Activated T-cell treated with anti-CD3 and anti-CD28 coated beads, Interleukin-2, amount 50 U/mL, for 48 hours (primary cell): ENCODE data around the gene SECISBP2.

Source experiments
- DNase-seq, 2 experiments: peaks; one replicate each; pipeline ENCODE4 v3.0.0-alpha.2; 2020

SECISBP2 gene

DNA sequence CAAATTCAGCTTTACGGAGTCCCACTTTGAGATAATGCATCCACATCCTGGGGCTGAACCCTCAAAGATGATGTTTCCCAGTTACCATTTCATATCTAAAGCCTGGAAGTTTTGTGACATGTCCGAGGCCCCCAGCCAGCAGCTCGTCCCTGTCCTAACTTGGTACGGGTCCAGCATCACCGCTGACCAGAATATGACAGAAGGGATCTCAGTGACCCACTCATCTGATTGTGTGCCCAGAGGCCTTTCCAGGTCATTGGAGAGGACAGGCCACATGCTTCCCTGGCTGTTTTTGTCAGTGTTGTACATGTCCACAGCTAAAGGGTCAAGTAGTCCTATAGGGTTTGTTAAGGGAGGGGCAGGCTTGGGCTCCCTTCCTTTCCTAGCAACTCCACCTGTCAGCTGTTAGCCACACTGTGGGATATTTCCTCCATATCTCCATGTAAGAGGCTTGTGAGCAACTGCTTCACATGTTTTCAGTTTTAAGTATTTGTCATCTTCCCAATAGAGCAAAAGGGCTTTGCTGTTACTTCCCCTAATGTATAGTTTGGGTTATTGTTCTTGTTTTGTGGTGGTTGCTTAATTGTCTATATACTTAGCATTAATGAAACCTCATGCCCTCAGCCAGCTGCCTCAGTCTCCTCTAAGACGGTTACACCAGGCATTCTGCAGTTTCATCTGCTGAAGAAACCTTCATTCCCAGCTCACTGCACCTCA lies 33.4 kb downstream of the SECISBP2 start:
- DNase-seq = no peak

GRCh38 chr9:89352451-89352850 lies 34.2 kb downstream of the SECISBP2 start:
- DNase-seq = no peak

DNA sequence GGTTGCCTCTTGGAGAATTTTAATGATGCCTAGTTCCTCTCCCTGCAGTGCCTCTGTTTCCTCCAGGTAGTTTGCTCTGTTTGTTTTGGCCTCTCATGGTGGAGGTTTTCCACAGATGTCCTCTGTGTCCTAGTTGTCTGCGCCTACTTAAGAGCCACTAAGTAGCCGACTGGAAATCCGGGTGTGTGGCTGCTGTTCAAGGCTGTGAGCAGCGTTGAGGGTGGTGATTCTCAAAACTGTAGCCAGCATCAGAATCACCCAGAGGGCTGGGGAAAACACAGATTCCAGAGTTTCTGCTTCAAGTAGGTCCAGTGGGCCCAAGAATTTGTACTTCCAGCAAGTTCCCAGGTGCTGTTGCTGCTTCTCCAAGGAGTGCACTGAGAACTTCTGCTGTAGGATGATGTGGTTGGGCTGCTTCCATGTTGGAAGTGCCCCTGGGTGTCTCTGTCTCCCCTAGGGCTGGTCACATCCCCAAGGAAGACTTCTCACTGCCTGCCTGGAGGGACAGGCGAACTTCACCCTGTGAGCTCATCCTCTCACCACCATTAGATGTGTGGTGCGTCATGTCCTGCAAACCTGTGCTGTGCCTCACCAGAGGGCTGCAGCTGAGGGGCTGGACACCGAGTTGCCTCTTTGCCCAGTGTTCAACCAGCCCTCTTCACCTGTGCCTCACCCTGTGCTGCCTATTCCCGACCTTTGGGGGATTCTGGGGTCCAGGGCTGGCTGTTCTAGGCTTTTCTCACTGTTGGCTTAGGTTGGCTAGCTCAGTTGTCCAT lies 34.8 kb downstream of the SECISBP2 start:
- no peak for DNase-seq

DNA sequence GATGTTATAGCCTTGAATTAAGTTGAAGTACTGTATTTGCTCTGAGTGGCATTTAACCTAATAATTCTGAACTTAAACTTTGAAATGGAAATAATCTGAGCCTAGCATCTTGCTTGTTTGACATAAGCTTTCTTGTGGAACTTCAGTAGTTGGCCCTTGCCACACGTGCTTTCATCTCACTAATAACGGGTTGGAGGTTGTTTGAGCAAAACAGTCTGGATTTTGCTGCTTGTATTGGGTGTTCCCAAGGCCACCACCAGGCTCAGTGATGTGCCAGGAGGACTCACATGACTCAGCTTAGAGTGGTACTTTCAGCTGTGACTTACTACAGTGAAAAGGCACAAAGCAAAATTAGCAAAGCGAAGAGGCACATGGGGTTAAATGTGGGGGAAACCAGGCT lies 35.7 kb downstream of the SECISBP2 start:
- no peak for DNase-seq

DNA sequence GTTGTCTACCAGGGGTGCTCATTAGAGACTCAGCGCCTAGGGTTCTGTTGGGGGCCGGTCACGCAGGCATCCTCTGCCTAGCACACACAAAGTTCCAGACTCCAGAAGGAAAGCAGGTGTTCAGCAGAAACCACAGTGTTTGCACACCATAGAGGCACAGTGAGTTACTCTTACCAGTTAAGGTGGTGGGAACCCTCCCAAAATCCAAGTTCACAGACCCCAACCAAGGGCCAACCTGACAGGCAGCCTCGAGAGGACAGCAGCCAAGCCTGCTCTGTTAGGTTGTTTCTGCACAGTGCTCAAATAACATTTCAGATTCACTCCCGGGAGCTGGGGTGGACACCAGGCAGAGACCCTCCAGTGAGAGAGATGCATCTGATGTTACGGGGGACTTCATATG lies 36.2 kb downstream of the SECISBP2 start:
- no peak for DNase-seq

DNA sequence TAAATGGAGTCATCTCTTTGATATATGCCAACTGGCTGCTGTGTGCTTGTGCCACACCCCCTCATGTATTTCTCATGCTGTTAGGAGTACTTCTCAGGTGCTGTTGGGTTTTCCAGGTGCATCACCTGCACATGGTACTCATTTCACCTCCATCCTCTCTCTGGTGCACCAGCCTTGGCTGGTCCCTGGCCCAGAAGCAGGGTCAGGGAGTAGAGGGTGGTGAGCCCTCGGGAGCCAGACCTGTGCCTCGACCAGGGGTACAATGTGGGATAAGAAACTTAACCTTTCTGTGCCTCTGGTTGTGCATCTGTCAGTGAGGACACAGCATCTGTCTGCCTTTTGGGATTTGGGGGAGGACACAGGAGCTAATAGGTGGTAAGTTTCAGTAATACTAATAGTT lies 38.5 kb downstream of the SECISBP2 start:
- DNase-seq = no peak

DNA sequence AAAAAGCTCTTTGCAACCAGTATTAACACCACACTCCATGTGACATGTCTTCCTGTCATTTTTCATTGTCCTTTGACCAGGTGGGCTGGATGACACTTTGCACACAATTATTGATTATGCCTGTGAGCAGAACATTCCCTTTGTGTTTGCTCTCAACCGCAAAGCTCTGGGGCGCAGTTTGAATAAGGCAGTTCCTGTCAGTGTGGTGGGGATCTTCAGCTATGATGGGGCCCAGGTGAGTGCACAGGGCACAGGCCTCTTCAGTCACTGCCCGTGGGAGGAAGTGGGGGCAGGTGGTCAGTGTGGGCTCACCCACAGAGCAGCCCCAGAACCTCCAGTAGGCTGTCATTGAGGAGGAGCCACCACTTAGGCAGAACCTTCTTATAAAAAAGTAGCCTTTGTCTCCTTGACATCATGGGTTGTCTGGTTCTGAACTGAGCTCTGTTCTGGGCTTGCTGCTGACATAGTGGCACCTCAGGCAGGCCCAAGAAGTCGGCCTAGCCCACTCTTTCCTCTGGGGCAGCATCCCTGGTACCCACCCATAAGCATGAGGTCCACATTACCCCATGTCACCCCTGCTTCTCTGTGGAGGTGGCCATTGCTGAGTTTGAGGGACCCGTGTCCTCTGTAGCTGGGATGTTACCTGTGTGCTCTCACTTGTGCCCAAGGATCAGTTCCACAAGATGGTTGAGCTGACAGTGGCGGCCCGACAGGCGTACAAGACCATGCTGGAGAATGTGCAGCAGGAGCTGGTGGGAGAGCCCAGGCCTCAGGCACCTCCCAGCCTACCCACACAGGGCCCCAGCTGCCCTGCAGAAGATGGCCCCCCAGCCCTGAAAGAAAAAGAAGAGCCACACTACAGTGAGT lies 39.3 kb downstream of the SECISBP2 start:
- no peak for DNase-seq

DNA sequence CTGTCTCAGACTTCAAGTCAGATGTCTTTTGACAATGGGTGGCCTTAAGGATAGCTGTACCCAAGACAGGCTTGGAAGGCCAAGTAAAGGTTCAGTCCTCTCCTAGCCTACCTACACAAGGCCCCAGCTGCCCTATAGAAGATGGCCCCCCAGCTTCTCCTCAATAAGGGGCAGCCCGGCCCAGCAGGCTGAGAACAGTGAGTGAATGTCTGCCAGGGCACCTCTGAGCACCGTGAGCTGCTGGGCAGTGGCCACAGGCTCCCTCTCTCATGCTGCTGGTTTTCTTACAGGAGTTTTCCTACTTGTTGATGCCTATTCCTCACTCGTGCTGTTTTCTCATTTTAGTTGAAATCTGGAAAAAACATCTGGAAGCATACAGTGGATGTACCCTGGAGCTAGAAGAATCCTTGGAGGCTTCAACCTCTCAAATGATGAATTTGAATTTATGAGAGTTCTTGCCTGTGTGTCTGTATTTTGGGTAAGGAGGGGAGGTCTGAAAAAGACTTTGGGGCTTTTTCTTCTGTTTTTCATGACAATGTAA lies 40.1 kb downstream of the SECISBP2 start:
- no peak for DNase-seq

DNA sequence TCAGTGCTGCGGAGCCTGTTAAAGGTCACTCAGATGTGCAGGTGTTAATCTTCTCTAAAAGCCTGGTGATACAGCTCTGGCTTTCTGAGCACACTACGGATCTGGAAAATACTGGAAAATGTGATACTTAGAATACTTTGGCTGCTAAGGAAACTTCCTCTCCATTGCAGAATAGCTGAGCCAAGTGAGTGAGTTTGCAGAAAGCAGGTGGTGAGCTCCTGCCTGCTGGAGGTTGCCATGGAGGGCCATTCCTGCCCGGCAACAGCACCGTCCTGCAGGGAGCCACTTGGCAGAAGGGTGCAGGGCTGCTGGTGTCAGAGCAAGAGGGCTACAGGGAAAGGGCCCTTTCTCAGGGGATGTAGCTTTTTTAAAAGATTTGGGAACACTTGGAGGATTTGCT lies 40.7 kb downstream of the SECISBP2 start:
- DNase-seq = no peak

GRCh38 chr9:89359751-89360261 lies 41.5 kb downstream of the SECISBP2 start:
- DNase-seq = no peak

GRCh38 chr9:89360465-89360864 lies 42.2 kb downstream of the SECISBP2 start:
- no peak for DNase-seq

- no peak for DNase-seq
Measured at GRCh38 chr9:89361031-89361430, 42.7 kb downstream of the SECISBP2 start.

- peak in 1 of 2 experiments; percentile 16 for DNase-seq
Measured at GRCh38 chr9:89361816-89362646, 43.7 kb downstream of the SECISBP2 start.

DNA sequence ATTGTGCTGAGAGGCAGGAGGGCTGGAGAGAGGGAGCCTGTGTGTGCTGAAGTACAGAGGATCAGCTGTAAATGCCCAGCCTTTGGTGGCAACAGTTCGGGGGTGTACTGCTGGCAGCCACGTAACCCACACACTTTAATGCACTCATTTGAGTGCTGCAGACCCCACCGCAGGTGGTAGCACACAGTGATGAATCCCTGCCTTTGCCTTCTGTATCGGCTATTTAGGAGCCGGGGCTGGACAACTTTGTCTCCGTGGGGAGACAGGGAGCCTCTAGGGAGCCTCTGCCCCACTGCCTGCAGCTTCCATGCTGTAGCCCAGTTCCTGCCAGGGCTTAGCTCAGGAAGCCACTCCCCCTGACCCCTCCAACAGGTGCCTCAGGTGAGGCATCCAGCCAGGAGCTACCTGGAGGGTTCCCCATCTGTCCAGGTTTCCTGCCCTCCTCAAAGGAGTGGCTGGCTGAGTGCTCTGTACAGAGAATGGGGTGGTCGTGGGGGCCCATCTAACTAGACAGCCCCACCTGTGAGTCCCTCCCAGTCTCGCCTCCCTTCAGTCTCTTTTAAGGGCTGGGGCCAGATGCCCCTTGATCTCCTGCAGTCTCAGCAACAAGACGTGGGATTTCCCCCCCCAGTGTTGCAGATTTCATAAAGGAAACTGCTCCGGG lies 44.5 kb downstream of the SECISBP2 start:
- peak in 1 of 2 experiments; percentile 15 for DNase-seq

DNA sequence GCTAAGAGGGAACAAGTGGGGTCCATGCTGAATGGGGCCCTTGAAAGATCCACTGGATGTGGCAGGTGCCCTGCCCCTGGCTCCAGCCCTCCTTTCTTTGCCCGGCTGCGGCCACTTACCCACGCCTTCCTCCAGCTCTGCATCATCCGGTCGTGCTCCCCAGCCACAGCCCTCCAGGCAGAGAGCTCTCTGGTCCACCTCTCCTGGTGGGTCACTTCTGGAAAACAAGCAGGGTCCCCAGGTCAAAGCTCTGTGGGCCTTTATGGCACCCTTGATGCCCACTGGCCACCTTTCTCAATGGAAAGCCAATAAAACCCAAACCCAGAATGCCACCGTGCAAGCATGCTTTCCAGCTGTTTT lies 45.0 kb downstream of the SECISBP2 start:
- peak in 1 of 2 experiments; percentile 12 for DNase-seq

DNA sequence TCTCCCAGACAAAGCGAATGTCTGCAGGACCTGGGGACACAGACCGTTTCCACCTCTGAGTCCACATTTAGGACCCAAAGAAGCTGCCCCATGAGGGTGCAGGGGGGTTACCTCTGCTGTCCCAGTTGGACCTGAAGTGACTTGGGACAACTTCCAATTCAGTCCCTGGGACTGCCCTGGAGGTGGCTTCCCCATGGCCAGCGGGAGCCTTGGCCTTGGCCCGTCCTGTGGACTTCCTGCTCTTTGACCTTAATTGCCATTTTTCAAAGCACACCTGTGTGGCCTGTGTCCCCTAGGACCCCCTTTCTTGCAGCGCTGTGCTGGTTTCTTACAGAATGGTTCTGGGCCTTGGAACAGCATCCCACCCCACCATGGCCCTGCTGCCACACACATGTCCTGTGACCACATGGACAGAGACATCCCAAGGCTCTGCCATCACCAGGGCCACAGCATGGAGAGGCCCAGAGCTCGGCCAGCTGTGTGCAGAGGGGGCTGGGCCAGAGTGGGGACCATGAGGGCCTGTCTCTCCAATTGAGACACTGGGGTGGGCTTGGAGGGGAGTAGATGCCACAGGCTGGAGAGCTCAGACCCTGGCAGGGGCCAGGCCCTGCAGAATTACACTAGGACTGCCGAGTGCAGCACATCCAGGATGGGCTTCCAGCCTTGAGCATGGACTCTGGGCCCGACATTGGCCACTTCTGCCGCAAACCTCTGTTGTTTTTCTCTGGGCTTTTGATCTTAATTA lies 45.8 kb downstream of the SECISBP2 start:
- no peak for DNase-seq

DNA sequence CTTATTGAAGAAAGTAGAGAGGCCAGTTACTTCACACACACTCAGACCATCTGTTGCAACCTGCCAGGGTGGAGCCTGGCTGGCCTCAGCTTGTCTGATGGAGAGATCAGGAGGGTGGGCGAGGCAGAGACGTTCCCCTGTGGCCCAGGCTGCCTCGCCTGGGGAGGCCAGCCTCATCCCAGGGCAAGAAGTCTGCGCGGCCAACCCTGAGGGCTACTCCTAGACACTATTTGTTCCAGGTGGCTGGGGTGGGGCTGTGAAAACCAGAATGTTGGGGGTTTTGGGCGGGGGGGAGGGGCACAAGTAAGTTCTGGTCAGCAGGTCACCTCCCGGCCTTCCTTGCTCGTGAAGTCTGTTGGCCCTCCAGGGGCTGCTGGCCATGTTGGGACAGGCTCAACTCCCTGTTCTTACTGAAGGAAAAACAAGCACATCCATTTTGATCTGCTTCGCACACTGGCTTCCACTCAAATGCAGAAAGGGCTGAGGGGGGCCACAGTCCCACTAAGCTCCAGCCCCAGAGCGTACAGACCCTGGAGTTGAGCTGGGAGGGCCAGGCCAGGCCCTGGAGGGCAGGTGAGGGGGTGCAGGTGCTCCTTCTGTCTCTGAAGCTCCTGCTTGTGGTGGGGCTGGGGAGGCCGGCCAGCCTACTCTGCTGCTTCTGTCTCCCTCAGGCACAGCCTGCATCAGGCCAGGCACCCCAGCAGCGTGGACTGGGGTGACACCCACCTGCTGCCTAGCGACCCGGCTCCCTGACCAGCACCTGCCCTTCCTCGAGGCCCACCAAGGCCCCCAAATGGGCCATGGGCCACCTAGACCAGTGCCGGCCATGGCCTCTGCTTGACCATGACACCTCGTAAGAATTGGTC lies 46.6 kb downstream of the SECISBP2 start:
- peak in 1 of 2 experiments; percentile 23 for DNase-seq

DNA sequence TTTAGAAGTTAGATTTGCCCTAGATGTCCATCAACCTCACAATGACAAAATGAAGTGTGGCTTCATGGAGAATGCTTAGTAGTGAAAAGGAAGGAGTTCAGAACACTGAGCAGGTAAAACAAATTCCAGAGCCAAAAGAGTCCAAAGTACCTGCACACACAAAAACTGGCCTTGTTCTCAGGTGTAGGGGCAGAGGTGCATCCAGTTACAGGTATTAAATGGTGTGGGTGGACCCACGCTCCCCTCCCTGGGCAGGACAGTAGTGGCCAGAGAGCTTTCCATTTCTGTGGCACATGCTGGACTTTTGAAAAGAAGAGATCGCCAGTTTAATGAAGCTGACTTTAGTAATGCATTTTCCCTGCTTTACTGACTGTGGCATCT lies 47.2 kb downstream of the SECISBP2 start:
- DNase-seq = no peak

GRCh38 chr9:89366711-89367110 lies 48.4 kb downstream of the SECISBP2 start:
- no peak for DNase-seq

- DNase-seq = no peak
Measured at GRCh38 chr9:89367281-89367680, 49.0 kb downstream of the SECISBP2 start.
